H1 (cell line): ENCODE data around the gene EIF3J. TPM values are rescaled to one million over a fixed set of nuclear protein-coding genes. Genes with fewer than 3 reads are reported as not detected.

Experiments
- CTCF ChIA-PET: fragments of 300-600 bp; sonication (Branson Sonifier 250); formaldehyde crosslinking; loops from one replicate; lab custom pipeline; 2021; ENCODE audit not compliant: partially characterized antibody; lab: Charles Lee
- POLR2A ChIA-PET: fragments of 300-600 bp; sonication (Branson Sonifier 250); formaldehyde crosslinking; loops from one replicate; lab custom pipeline; 2021; ENCODE audit warnings: inconsistent platforms; ENCODE audit not compliant: partially characterized antibody; lab: Charles Lee
- DNase-seq, 2 experiments: peaks; one replicate each; pipeline versions ENCODE4 v3.0.0 to v3.0.0-alpha.2; 2010 to 2022; ENCODE audit warnings: low spot score in 2 of 2, low read depth in 1 of 2, mixed read lengths in 1 of 2
- FAIRE-seq: peaks from 2 replicates; lab custom pipeline; 2011; peaks lifted over from hg19 to GRCh38; lab: Jason Lieb, UNC
- H2AFZ ChIP-seq: 2 replicates; pipeline ENCODE4 v1.8.1; 2012; ENCODE audit warnings: low read length, inconsistent platforms
- H2AK5ac ChIP-seq: 2 replicates; pipeline ENCODE4 v1.6.1; 2013; ENCODE audit warnings: low read depth, low read length
- H2BK120ac ChIP-seq: replicated peaks from 2 replicates; pipeline ENCODE3; 2013; ENCODE audit warnings: low read depth, low read length, inconsistent platforms
- H2BK12ac ChIP-seq: 2 replicates; pipeline ENCODE4 v1.6.1; 2013; ENCODE audit warnings: low read depth, low read length
- H2BK15ac ChIP-seq: 2 replicates; pipeline ENCODE4 v1.6.1; 2013; ENCODE audit warnings: low read length
- H2BK20ac ChIP-seq: 2 replicates; pipeline ENCODE4 v1.6.1; 2013; ENCODE audit warnings: low read length
- H2BK5ac ChIP-seq: 2 replicates; pipeline ENCODE4 v1.6.1; 2013; ENCODE audit warnings: low read depth, low read length
- H3K14ac ChIP-seq: 2 replicates; pipeline ENCODE4 v1.6.1; 2013; ENCODE audit warnings: inconsistent platforms; ENCODE audit not compliant: insufficient read length
- H3K18ac ChIP-seq: 2 replicates; pipeline ENCODE4 v1.6.1; 2013; ENCODE audit warnings: low read length; ENCODE audit errors: extremely low read depth
- H3K23ac ChIP-seq: 2 replicates; pipeline ENCODE4 v1.6.1; 2013; ENCODE audit warnings: inconsistent platforms; ENCODE audit not compliant: insufficient read length
- H3K23me2 ChIP-seq: 2 replicates; pipeline ENCODE4 v1.6.1; 2013; ENCODE audit warnings: low read depth, low read length
- H3K27ac ChIP-seq: 2 replicates; pipeline ENCODE4 v1.6.1; 2011; ENCODE audit warnings: low read depth, low read length, inconsistent platforms
- H3K27me3 ChIP-seq, 4 experiments: replicated peaks in 1 of 4; 1 replicate in 1 of 4; 2 replicates in 3 of 4; pipeline versions ENCODE4 v1.6.1 to v1.8.1; 2011 to 2013; ENCODE audit warnings: low read length in 3 of 4, mild to moderate bottlenecking in 3 of 4, inconsistent platforms in 2 of 4, mixed read lengths in 2 of 4, moderate library complexity in 1 of 4; ENCODE audit not compliant: control insufficient read depth in 3 of 4, insufficient read depth in 3 of 4; ENCODE audit errors: extremely low read depth in 1 of 4
- H3K36me3 ChIP-seq, 4 experiments: 2 replicates each; pipeline versions ENCODE4 v1.6.1 to v1.8.1; 2011 to 2013; ENCODE audit warnings: mild to moderate bottlenecking in 4 of 4, low read length in 3 of 4, moderate library complexity in 2 of 4, control low read depth in 1 of 4, inconsistent platforms in 1 of 4; ENCODE audit not compliant: insufficient read depth in 4 of 4, control insufficient read depth in 2 of 4
- H3K4ac ChIP-seq: replicated peaks from 2 replicates; pipeline ENCODE3; 2013; ENCODE audit warnings: low read length, low read depth, mixed read lengths, inconsistent platforms; ENCODE audit not compliant: insufficient read length
- H3K4me1 ChIP-seq, 4 experiments: replicated peaks in 1 of 4; 1 replicate in 1 of 4; 2 replicates in 3 of 4; pipeline versions ENCODE4 v1.6.1 to v1.8.1; 2011 to 2013; ENCODE audit warnings: low read length in 3 of 4, inconsistent platforms in 2 of 4, mixed read lengths in 1 of 4; ENCODE audit not compliant: insufficient read depth in 4 of 4, control insufficient read depth in 3 of 4
- H3K4me2 ChIP-seq, 2 experiments: 2 replicates each; pipeline versions ENCODE4 v1.6.1 to v1.8.1; 2011 to 2013; ENCODE audit warnings: low read depth in 2 of 2, low read length in 2 of 2, control low read depth in 1 of 2, inconsistent platforms in 1 of 2, mild to moderate bottlenecking in 1 of 2; ENCODE audit not compliant: insufficient read depth in 1 of 2
- H3K4me3 ChIP-seq, 4 experiments: fragments of 200-600, 300-600 bp in 1 of 4; sonication (generic), shearing (Covaris generic), sonication (Bioruptor Twin) in 1 of 4; 2 replicates each; pipeline versions ENCODE4 v1.5.1 to v1.8.1; 2011 to 2016; ENCODE audit warnings: low read length in 4 of 4, low read depth in 3 of 4, control low read depth in 2 of 4, inconsistent platforms in 2 of 4, mild to moderate bottlenecking in 2 of 4, mixed read lengths in 1 of 4, moderate library complexity in 1 of 4; ENCODE audit not compliant: insufficient read depth in 2 of 4; ENCODE audit errors: extremely low read depth in 1 of 4
- H3K56ac ChIP-seq: replicated peaks from 2 replicates; pipeline ENCODE3; 2013; ENCODE audit warnings: low read depth, mild to moderate bottlenecking, mixed read lengths, low read length, inconsistent platforms; ENCODE audit not compliant: insufficient read length
- H3K79me1 ChIP-seq: 2 replicates; pipeline ENCODE4 v1.6.1; 2013; ENCODE audit warnings: low read depth, low read length, control low read depth
- H3K79me2 ChIP-seq, 2 experiments: 2 replicates each; pipeline versions ENCODE4 v1.6.1 to v1.8.1; 2012 to 2013; ENCODE audit warnings: low read length in 2 of 2, mild to moderate bottlenecking in 2 of 2, inconsistent platforms in 1 of 2; ENCODE audit not compliant: insufficient read depth in 2 of 2, control insufficient read depth in 1 of 2
- H3K9ac ChIP-seq, 4 experiments: replicated peaks in 1 of 4; 1 replicate in 1 of 4; 2 replicates in 3 of 4; pipeline versions ENCODE4 v1.6.1 to v1.8.1; 2011 to 2013; ENCODE audit warnings: low read depth in 3 of 4, low read length in 3 of 4, control low read depth in 2 of 4, mild to moderate bottlenecking in 2 of 4, moderate library complexity in 2 of 4, inconsistent platforms in 1 of 4; ENCODE audit errors: extremely low read depth in 1 of 4
- H3K9me3 ChIP-seq, 2 experiments: 2 replicates each; pipeline versions ENCODE4 v1.6.1 to v1.8.1; 2012 to 2013; ENCODE audit warnings: mild to moderate bottlenecking in 2 of 2, moderate library complexity in 2 of 2, control low read depth in 1 of 2, inconsistent platforms in 1 of 2, low read depth in 1 of 2, low read length in 1 of 2, mixed read lengths in 1 of 2; ENCODE audit not compliant: insufficient read depth in 2 of 2
- H4K20me1 ChIP-seq, 2 experiments: replicated peaks in 1 of 2; 2 replicates each; pipeline versions ENCODE3 to v1.8.1; 2011 to 2013; ENCODE audit warnings: inconsistent platforms in 2 of 2, low read length in 2 of 2, mild to moderate bottlenecking in 1 of 2; ENCODE audit not compliant: insufficient read depth in 2 of 2, control insufficient read depth in 1 of 2
- H4K5ac ChIP-seq: 2 replicates; pipeline ENCODE4 v1.6.1; 2013; ENCODE audit warnings: low read length, low read depth, mixed read lengths, inconsistent platforms; ENCODE audit not compliant: insufficient read length
- H4K8ac ChIP-seq: 2 replicates; pipeline ENCODE4 v1.8.0; 2013; ENCODE audit warnings: mild to moderate bottlenecking, moderate library complexity, low read length, inconsistent platforms; ENCODE audit not compliant: insufficient read depth; ENCODE audit errors: extremely low read depth
- H4K91ac ChIP-seq: replicated peaks from 2 replicates; pipeline ENCODE3; 2013; ENCODE audit warnings: low read length, mixed read lengths, inconsistent platforms; ENCODE audit not compliant: insufficient read length
- SP4 ChIP-seq: IDR thresholded peaks from 2 replicates; pipeline ENCODE4 v1.6.1; 2012; ENCODE audit warnings: low read length, inconsistent platforms
- WGBS, 2 experiments: shearing (Covaris generic) in 1 of 2; methylation state at CpG; one replicate each; pipeline versions ENCODE4 v1.1.6 to v1.1.7; 2013 to 2015; ENCODE audit warnings: low lambda C conversion rate in 2 of 2, mixed read lengths in 2 of 2, inconsistent platforms in 1 of 2, low coverage in 1 of 2, missing lambda C conversion rate in 1 of 2; ENCODE audit not compliant: insufficient replicate concordance in 2 of 2, insufficient coverage in 1 of 2, insufficient read length in 1 of 2; ENCODE audit errors: extremely low coverage in 1 of 2, missing lambda C conversion rate in 1 of 2; 5-methylcytosine and 5-hydroxymethylcytosine counted together
- polyA plus RNA-seq, 7 experiments: library from polyadenylated mRNA; depleted of rRNA in 3 of 7; stranded (reverse) in 5 of 7; unstranded in 2 of 7; fragments of >200 nt in 5 of 7; fragments of 200-250 nt in 2 of 7; gene quantifications; 1 replicate in 5 of 7; 2 replicates in 1 of 7; 4 replicates in 1 of 7; pipeline versions ENCODE4 v1.2.1 to v1.2.3, GENCODE V29; 2011 to 2013; ENCODE audit warnings: missing spikeins in 2 of 7, mixed read lengths in 2 of 7
- total RNA-seq: library from RNA; stranded (reverse); fragmentation: NEBNext Ultra II Directional; extraction: Animal tissue kit (Norgen Biotek cat#: 25700); gene quantifications from 2 replicates; pipeline ENCODE4 v1.2.1, GENCODE V29; 2021

The EIF3J gene
- total and polyA plus RNA-seq, 2 of the 8 experiments (the other 6 are each of a cell fraction or from before 2014, with no cell fraction given): 26.8 to 119 TPM

- POLR2A ChIA-PET: interaction anchor here (0.7 to 2.2 kb wide), 4 partner anchors 16 to 102 kb away, joined by 3 to 9 read pairs (median 6); partner anchors contain the start of gene CTDSPL2
- 0 out of 2 replicates have a peak, but pooled peaks have one; percentile 25 for TF ChIP-seq SP4
Observed at GRCh38 chr15:44529864-44530604, 6.9 kb upstream of the EIF3J start.

More at GRCh38 chr15:44529864-44530604, 6.9 kb upstream of the EIF3J start:
- Histone ChIP-seq H3K27ac (no peak overlapping the region), H3K56ac (no peak overlapping the region), H3K4me3 (no peak overlapping the region), H3K27me3 (no peaks in the 10 kb centered on the region), H3K9ac (no peak overlapping the region), H4K91ac (no peak overlapping the region), H3K36me3 (peaks cover 0 to 15% (median 1%) of the 10 kb centered on the region in 4 experiments; a peak in 2 of 8 replicates), H4K8ac (no peak overlapping the region), H2AK5ac (no peak overlapping the region), H2BK20ac (no peak overlapping the region), H2BK5ac (no peak overlapping the region), H3K14ac (no peak overlapping the region), H3K18ac (no peak overlapping the region), H4K5ac (no peak overlapping the region), H2BK120ac (no peak overlapping the region), H3K4ac (no peak overlapping the region), H2BK12ac (no peak overlapping the region), H2BK15ac (no peak overlapping the region), H4K20me1 (no peaks in the 10 kb centered on the region), H3K4me1 (no peaks in the 10 kb centered on the region), H3K23me2 (no peaks in the 10 kb centered on the region), H3K79me1 (no peaks in the 10 kb centered on the region; the same call in none of the 2 replicates), H3K9me3 (no peaks in the 10 kb centered on the region), H2AFZ (no peak overlapping the region), H3K4me2 (no peak overlapping the region), H3K79me2 (no peaks in the 10 kb centered on the region), H3K23ac (no peak overlapping the region)
- FAIRE-seq (no peak), DNase-seq (peak in 1 of 2 experiments; percentile 39)
- WGBS, 2 experiments: 88% methylated on average over 10 of the region's 10 CpGs; no CpG with 5 or more reads in 1 of the 2 experiments
- CTCF ChIA-PET: interaction anchor here (1.0 kb wide), 1 partner anchor 10 kb away, joined by 3 read pairs; no protein-coding TSS in a partner anchor
